ENCODE results near the gene SAP25.
"Not testable (repeated sequence)": the region's sequence is repeated elsewhere in the genome, so short reads cannot be mapped to it uniquely, and the experiment has no call there.

SAP25 gene

DNA sequence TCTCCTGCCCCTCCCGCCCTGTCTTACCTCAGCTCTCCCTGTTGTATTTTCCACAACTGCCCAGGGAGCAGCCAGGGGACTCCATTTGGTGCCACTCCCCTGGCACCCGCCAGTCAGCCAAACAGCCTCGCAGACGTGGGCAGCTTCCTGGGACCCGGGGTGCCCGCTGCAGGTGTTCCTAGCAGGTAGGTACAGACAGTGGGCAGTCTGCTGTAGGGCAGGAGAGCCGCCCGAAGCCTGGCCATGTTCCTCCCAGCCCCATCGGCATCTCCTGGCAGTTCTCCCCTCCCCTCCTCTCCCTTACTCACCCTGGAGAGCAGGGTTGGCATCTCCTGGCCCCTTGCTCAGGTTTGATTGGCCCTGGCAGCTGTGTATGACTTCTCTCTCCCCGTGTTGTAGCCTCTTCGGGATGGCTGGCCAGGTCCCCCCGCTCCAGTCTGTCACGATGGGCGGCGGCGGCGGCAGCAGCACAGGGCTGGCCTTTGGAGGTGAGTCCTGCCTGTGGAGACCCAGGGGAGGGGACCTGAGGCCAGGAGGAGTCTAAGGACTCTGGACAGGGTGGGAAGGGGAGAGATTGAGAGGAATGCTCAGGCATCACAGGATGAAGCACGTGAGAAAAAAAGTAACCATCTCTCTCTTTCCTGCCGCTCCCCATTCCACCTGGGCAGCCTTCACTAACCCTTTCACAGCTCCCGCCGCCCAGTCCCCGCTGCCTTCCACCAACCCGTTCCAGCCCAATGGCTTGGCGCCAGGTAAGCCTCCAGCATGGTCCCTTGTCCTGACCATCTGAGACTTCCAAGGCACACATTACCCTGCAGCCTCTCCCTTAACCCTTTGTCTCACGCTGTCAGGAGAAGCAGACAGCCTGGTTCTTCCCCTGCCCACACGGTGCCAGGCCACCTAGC lies 11.3 kb downstream of the SAP25 start:
- H3K27me3 ChIP-seq (replicated peaks; ENCODE audit: control insufficient read depth, insufficient read depth, low read length, poor library complexity, severe bottlenecking), result no peaks in the 10 kb centered on the region
- H3K4me3 ChIP-seq (ENCODE audit: insufficient read depth, low read depth, low read length, poor library complexity, severe bottlenecking), result no peak overlapping the region
- DNase-seq, result no peak
- H3K9me3 ChIP-seq (ENCODE audit: control insufficient read depth, low read length), result no peaks in the 10 kb centered on the region
- H3K27ac ChIP-seq (ENCODE audit: insufficient read depth, low read length, poor library complexity, severe bottlenecking), result no peak overlapping the region
- H3K36me3 ChIP-seq (ENCODE audit: control insufficient read depth, insufficient read depth, low read length), result peaks cover 32% of the 10 kb centered on the region
- peaks cover 6% of the 10 kb centered on the region for H3K4me1 ChIP-seq (ENCODE audit: control insufficient read depth, insufficient read depth, low read length, poor library complexity, severe bottlenecking)

DNA sequence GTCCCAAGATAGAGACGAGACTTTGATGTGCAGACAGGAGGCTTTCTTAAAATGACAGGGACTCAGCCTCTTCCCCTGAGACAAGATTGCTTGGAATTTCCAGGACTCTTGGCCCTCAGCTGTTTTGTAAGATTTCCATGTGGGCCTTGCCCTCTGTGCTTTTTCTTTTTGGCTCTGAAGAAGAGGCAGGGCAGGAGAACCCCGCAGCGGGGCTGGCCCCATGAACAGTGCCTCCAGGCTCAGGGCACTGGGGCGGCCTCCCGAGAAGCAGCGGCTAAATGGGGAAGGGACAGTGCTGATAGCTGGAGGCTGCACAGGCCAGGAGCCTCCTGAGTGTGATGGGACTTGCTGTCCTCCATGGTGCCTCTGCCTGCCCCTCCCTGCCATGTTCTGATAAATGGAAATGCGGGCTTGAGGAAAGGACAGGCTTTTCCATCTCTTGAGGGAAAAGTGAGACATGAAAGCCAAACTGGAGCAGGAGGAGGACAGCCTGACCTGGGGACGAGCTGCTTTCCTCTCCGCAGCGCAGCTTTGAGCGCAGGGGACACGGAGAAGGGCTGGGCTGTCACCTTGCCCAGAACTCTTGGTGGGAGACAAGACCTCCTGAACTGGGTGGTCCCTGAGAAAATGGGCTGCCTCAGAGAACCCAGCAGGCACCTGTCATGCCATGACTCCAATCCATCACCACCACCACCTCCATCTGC lies 12.1 kb downstream of the SAP25 start:
- H3K27me3 ChIP-seq (replicated peaks; ENCODE audit: control insufficient read depth, insufficient read depth, low read length, poor library complexity, severe bottlenecking), result no peaks in the 10 kb centered on the region
- no peak overlapping the region for H3K27ac ChIP-seq (ENCODE audit: insufficient read depth, low read length, poor library complexity, severe bottlenecking)
- peaks cover 5% of the 10 kb centered on the region for H3K4me1 ChIP-seq (ENCODE audit: control insufficient read depth, insufficient read depth, low read length, poor library complexity, severe bottlenecking)
- H3K4me3 ChIP-seq (ENCODE audit: insufficient read depth, low read depth, low read length, poor library complexity, severe bottlenecking), result no peak overlapping the region
- no peaks in the 10 kb centered on the region for H3K9me3 ChIP-seq (ENCODE audit: control insufficient read depth, low read length)
- H3K36me3 ChIP-seq (ENCODE audit: control insufficient read depth, insufficient read depth, low read length), result peaks cover 36% of the 10 kb centered on the region
- no peak for DNase-seq

- no peaks in the 10 kb centered on the region for H3K27me3 ChIP-seq (replicated peaks; ENCODE audit: control insufficient read depth, insufficient read depth, low read length, poor library complexity, severe bottlenecking)
- H3K36me3 ChIP-seq (ENCODE audit: control insufficient read depth, insufficient read depth, low read length), result peaks cover 52% of the 10 kb centered on the region
- no peaks in the 10 kb centered on the region for H3K9me3 ChIP-seq (ENCODE audit: control insufficient read depth, low read length)
- peaks cover 5% of the 10 kb centered on the region for H3K4me1 ChIP-seq (ENCODE audit: control insufficient read depth, insufficient read depth, low read length, poor library complexity, severe bottlenecking)
- no peak for DNase-seq
- H3K4me3 ChIP-seq (ENCODE audit: insufficient read depth, low read depth, low read length, poor library complexity, severe bottlenecking), result no peak overlapping the region
- no peak overlapping the region for H3K27ac ChIP-seq (ENCODE audit: insufficient read depth, low read length, poor library complexity, severe bottlenecking)
Observed at GRCh38 chr7:100559127-100559526, 14.6 kb downstream of the SAP25 start.

- Histone ChIP-seq H3K4me3 (ENCODE audit: insufficient read depth, low read depth, low read length, poor library complexity, severe bottlenecking) (no peak overlapping the region), H3K9me3 (ENCODE audit: control insufficient read depth, low read length) (no peaks in the 10 kb centered on the region), H3K27me3 (replicated peaks; ENCODE audit: control insufficient read depth, insufficient read depth, low read length, poor library complexity, severe bottlenecking) (no peaks in the 10 kb centered on the region), H3K36me3 (ENCODE audit: control insufficient read depth, insufficient read depth, low read length) (peaks cover 56% of the 10 kb centered on the region), H3K4me1 (ENCODE audit: control insufficient read depth, insufficient read depth, low read length, poor library complexity, severe bottlenecking) (peaks cover 5% of the 10 kb centered on the region), H3K27ac (ENCODE audit: insufficient read depth, low read length, poor library complexity, severe bottlenecking) (no peak overlapping the region)
- no peak for DNase-seq
Observed at GRCh38 chr7:100556541-100556940, 17.2 kb downstream of the SAP25 start.

DNA sequence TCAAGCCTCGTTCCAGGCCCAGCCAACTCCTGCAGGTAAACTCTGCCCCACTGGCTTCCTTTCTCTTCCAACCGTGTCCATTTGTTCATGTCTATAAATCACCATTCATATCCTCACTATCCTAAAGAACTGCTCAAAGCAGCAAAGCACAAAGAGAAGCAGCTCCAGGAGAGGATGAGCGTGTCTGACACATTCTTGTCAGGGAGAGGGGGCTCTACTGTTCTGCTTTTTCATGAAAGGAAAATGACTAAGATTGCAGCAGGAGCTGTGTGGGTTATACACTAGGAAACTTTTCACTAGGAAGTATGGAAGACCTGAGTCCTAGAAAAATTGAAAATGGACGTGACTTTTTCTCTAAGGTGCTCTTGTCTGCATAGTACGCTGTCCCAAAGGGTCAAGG lies 18.0 kb downstream of the SAP25 start:
- no peak overlapping the region for H3K27ac ChIP-seq (ENCODE audit: insufficient read depth, low read length, poor library complexity, severe bottlenecking)
- peaks cover 56% of the 10 kb centered on the region for H3K36me3 ChIP-seq (ENCODE audit: control insufficient read depth, insufficient read depth, low read length)
- H3K4me3 ChIP-seq (ENCODE audit: insufficient read depth, low read depth, low read length, poor library complexity, severe bottlenecking), result no peak overlapping the region
- no peaks in the 10 kb centered on the region for H3K9me3 ChIP-seq (ENCODE audit: control insufficient read depth, low read length)
- peaks cover 6% of the 10 kb centered on the region for H3K4me1 ChIP-seq (ENCODE audit: control insufficient read depth, insufficient read depth, low read length, poor library complexity, severe bottlenecking)
- no peak for DNase-seq
- no peaks in the 10 kb centered on the region for H3K27me3 ChIP-seq (replicated peaks; ENCODE audit: control insufficient read depth, insufficient read depth, low read length, poor library complexity, severe bottlenecking)

- Histone ChIP-seq H3K27me3 (replicated peaks; ENCODE audit: control insufficient read depth, insufficient read depth, low read length, poor library complexity, severe bottlenecking) (no peaks in the 10 kb centered on the region), H3K36me3 (ENCODE audit: control insufficient read depth, insufficient read depth, low read length) (peaks cover 49% of the 10 kb centered on the region), H3K4me3 (ENCODE audit: insufficient read depth, low read depth, low read length, poor library complexity, severe bottlenecking) (no peak overlapping the region), H3K27ac (ENCODE audit: insufficient read depth, low read length, poor library complexity, severe bottlenecking) (no peak overlapping the region), H3K9me3 (ENCODE audit: control insufficient read depth, low read length) (no peaks in the 10 kb centered on the region), H3K4me1 (ENCODE audit: control insufficient read depth, insufficient read depth, low read length, poor library complexity, severe bottlenecking) (peaks cover 22% of the 10 kb centered on the region)
- no peak for DNase-seq
Observed at GRCh38 chr7:100553032-100553431, 20.7 kb downstream of the SAP25 start.

DNA sequence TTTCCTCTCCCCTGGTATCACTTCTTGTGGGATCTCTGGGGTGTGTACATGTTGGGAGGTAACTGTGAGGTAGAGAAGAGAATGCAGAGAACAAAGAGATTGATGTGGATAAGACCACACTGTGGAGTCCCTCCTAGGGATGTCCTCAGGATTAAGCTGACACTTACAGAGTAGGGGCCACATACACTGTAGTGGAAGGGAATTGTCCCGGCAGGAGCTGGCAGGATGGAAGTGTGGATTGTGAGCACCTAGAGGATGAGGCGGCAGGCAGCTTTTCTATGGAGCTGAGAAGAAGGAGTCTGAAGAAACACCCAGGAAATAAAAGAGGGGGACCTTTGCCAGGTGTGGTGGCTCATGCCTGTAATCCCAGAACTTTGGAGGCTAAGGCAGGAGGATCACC lies 21.2 kb downstream of the SAP25 start:
- Histone ChIP-seq H3K4me1 (ENCODE audit: control insufficient read depth, insufficient read depth, low read length, poor library complexity, severe bottlenecking) (peaks cover 27% of the 10 kb centered on the region), H3K9me3 (ENCODE audit: control insufficient read depth, low read length) (no peaks in the 10 kb centered on the region), H3K36me3 (ENCODE audit: control insufficient read depth, insufficient read depth, low read length) (peaks cover 49% of the 10 kb centered on the region), H3K27ac (ENCODE audit: insufficient read depth, low read length, poor library complexity, severe bottlenecking) (no peak overlapping the region), H3K27me3 (replicated peaks; ENCODE audit: control insufficient read depth, insufficient read depth, low read length, poor library complexity, severe bottlenecking) (no peaks in the 10 kb centered on the region), H3K4me3 (ENCODE audit: insufficient read depth, low read depth, low read length, poor library complexity, severe bottlenecking) (no peak overlapping the region)
- no peak for DNase-seq

GRCh38 chr7:100548446-100548845 lies 25.3 kb downstream of the SAP25 start:
- peak overlapping the region; percentile 73 for H3K27ac ChIP-seq (ENCODE audit: insufficient read depth, low read length, poor library complexity, severe bottlenecking)
- H3K4me1 ChIP-seq (ENCODE audit: control insufficient read depth, insufficient read depth, low read length, poor library complexity, severe bottlenecking), result peaks cover 67% of the 10 kb centered on the region

GRCh38 chr7:100547872-100548271 lies 25.8 kb downstream of the SAP25 start:
- H3K27ac ChIP-seq (ENCODE audit: insufficient read depth, low read length, poor library complexity, severe bottlenecking), result peak overlapping the region; percentile 73
- H3K4me1 ChIP-seq (ENCODE audit: control insufficient read depth, insufficient read depth, low read length, poor library complexity, severe bottlenecking), result peaks cover 72% of the 10 kb centered on the region
- DNase-seq, result no peak

More at GRCh38 chr7:100548446-100548845, 25.3 kb downstream of the SAP25 start:
- DNase-seq; H3K4me3 ChIP-seq (ENCODE audit: insufficient read depth, low read depth, low read length, poor library complexity, severe bottlenecking); H3K9me3 ChIP-seq (ENCODE audit: control insufficient read depth, low read length); H3K27me3 ChIP-seq (replicated peaks; ENCODE audit: control insufficient read depth, insufficient read depth, low read length, poor library complexity, severe bottlenecking): not testable (repeated sequence)
- H3K36me3 ChIP-seq (ENCODE audit: control insufficient read depth, insufficient read depth, low read length), result peaks cover 23% of the 10 kb centered on the region

More at GRCh38 chr7:100547872-100548271, 25.8 kb downstream of the SAP25 start:
- Histone ChIP-seq H3K27me3 (replicated peaks; ENCODE audit: control insufficient read depth, insufficient read depth, low read length, poor library complexity, severe bottlenecking) (no peaks in the 10 kb centered on the region), H3K36me3 (ENCODE audit: control insufficient read depth, insufficient read depth, low read length) (peaks cover 17% of the 10 kb centered on the region), H3K4me3 (ENCODE audit: insufficient read depth, low read depth, low read length, poor library complexity, severe bottlenecking) (no peak overlapping the region), H3K9me3 (ENCODE audit: control insufficient read depth, low read length) (no peaks in the 10 kb centered on the region)

Data from effector memory CD4-positive, alpha-beta T cell (primary cell).